ENCODE results near the gene IFI44L.

GRCh38 chr1:78586572-78586971 lies 33.7 kb upstream of the IFI44L start:
- no peak for TF ChIP-seq CTCF (IDR thresholded peaks at IDR 0.05 in 4 of 5, conservative IDR thresholded peaks at IDR 0.05 in 1 of 5)
- TF ChIP-seq POLR2A (IDR thresholded peaks at IDR 0.05) = no peak
